HG03139 (cell line): ENCODE results near the gene PSME2.

Source experiments
- ATAC-seq: cut with Tn5 transposase; IDR thresholded peaks from one replicate; pipeline ENCODE4 v1.9.1; 2021; ENCODE audit not compliant: unreplicated experiment

The PSME2 gene

DNA sequence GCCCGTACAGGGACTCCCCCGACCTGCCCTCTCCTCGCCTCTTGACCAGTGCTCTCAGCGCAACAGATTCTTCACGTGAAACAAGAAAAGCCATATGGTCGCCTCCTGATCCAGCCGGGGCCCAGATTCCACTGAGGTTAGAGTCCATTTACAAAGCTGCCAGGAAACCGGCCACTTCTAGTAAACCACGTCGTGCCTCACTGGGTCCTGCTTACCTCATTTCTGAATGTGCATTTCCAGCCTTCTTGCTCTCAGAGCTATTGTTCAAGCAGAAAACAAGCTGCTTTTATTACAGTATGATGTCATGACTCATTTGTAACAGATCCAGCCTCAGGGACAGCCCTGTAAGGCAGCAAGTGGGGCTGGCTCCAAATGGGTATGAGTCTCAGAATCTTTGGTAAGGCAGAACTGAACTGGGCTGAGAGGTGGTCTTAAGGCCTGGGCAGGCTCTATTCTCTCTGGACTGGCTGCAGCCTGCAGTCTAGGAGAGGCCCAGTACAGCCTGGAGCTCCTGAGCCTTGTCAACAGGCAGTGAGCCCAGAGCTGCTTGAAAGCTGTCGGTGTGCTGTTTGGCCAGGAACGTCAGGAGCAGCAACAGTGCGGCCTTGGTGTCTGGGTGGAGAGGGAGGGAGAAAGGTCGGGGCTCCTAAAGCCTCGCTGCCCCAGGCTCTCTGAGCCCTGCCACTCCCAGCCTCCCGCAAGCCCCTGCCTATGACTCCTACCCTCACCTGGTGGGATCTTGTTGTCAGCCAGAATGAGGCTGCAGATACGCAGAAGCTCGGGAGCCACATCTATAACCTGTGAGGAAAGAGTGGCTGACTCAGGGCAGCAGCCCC lies 33.8 kb upstream of the PSME2 start:
- ATAC-seq: no peak

DNA sequence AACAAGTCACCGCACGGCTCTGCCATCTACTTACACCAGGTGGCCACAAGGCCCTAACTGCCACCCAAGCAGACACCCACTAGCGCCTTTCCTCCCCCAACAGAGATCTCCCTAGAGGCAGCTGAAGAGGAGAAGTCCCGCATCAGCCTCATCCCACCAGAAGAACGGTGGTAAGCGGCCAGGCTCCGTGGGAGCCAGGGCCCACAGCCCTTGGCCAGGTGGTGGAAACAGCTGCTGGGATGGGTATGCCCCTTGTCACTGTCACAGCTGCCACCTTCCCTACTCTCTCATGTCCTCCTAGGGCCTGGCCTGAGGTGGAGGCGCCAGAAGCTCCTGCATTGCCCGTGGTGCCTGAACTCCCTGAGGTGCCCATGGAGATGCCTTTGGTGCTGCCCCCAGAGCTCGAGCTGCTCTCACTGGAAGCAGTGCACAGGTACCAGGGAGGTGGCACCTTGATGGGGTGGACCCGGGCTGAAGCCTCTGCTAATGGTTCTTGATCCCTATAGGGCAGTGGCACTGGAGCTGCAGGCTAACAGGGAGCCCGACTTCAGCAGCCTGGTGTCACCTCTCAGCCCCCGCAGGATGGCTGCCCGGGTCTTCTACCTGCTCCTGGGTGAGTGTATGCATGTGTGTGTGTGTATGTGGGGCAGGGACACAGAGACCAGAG lies 33.0 kb upstream of the PSME2 start:
- no peak for ATAC-seq

DNA sequence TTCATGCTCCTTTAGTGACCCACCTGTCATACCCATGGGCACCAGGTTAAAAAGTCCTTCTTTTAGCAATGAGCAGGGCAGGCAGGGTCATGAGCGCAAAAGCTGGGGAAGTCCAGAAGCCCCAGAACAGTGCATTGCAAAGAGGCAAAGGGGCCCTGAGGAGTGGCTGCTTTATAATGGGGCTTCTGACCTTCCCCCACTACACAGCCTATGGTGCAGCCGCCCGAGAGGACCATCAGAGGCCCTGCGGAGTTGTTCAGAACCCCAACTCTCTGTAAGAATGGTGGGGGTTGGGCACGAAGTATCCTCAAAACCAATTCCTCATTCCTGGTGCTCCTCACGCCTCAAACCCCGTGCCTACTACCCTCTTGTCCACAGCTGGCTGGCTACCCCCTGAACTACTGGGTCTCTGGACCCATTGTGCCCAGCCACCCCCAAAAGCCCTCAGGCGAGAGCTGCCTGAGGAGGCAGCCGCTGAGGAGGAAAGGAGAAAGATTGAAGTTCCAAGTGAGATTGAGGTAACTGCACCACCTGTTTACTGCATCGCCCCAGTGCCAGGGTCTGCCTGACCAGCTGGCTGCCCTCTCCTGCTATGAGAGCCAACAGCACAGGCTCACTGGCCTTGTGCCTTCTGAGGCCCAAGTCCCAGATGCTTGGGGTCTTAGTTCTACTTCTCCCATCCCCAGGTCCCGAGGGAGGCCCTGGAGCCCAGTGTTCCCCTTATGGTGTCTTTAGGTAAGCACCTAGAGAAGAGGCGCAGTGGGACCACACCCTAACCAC lies 32.2 kb upstream of the PSME2 start:
- ATAC-seq: no peak

DNA sequence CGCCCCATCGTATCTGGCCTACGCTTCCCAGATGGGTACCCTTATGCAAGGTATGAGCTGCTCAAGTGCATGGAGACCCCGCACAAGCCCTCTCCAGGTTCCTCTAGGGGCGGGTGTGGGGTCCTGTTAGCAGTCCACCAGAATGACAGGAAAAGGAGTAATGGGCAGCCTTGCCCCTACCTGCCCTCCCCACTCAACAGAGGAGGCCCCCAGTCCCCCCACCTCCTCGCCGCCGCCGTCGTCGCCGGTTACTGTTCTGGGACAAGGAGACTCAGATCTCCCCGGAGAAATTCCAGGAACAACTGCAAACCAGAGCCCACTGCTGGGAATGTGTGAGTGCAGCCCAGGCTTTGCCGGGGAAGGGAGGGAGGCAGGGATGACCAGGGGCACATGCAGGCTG lies 31.5 kb upstream of the PSME2 start:
- no peak for ATAC-seq

DNA sequence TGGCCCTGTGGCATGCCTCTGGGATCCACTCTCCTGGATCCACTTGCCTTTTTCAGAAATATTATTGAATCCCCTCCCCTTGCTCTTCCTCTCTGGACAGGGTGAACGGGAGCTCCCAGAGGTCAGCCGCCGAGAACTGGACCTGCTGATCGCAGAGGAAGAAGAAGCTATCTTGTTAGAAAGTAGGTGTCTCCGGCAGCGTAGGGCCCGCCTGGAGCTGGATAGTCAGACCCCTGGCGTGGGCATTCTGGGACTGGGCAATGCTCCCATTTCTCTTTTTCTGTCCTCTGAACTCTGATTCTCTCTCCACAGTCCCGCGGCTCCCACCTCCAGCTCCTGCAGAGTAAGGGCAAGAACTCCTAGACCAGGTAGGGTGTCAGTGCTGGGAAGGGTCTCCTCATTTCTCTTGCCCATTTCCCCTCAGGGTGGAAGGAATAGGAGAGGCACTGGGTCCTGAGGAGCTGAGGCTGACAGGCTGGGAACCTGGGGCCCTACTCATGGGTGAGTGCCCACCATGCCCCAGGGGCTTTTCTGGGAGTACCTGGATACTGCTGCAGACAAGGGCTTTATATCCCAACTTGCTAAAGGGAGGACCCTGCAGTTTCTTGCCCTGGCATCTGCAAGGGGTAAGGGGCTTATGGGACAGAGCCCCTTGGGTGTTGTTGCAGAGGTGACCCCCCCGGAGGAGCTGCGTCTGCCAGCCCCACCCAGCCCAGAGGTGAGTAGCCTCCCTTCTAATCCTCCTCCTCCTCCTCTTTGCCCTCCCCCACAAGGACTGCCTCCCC lies 30.8 kb upstream of the PSME2 start:
- ATAC-seq: no peak

DNA sequence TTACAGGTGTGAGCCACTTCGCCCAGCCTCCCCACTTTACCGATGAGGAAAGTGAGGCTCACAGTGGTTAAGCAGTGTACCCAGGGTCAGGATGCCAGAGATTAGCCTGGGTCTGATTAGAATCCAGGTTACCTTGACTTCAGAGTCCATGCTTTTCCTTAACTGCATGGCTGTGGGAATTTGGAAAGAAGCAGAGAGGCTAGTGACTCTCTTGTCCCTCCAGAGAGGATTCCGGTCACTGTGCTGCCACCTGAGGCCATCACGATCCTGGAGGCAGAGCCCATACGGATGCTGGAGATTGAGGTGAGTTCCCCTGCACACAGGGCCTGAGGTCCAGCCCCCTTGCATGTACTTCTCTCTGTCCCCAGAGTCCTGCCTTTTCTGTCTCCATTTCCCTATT lies 30.2 kb upstream of the PSME2 start:
- no peak for ATAC-seq

DNA sequence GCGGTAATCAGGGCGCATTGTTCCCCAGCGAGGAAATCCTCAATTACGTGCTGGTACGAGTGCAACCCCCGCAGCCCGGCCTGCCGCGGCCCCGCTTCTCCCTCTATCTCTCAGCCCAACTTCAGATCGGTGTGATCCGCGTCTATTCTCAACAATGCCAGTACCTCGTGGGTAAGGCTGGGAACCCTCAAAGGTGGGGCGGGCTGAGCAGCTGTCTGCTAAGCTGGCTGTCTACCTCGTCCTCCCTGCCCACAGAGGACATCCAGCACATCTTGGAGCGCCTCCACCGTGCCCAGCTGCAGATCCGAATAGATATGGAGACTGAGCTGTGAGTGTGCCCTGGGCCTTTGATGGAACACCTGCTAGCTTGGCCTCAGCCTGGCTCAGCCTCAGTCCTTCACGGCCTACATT lies 26.5 kb upstream of the PSME2 start:
- no peak for ATAC-seq

DNA sequence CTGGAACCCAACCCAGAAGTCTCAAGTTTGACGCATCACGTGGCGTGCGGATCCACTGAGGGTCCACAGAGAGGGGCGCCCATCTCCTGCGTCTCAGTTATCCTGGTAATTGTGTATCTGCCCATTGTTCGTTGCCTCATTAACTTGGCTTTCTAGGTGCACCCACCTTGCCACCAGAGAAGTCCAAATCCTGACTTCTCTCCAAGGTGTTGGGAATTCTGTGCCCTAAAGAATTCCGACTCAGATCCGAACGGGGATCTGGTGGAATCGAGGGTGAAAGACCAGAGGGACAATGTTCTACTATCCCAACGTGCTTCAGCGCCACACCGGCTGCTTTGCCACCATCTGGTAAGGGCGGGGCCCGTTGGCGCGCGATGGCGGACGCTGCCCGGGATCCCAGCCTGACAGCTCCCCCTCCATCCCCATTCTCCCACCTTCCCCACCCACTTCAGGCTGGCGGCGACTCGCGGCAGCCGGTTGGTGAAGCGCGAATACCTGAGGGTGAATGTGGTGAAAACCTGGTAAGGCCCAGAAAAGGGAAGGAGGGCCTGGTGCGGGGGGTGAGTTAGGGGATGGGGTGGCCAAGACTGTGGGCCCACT lies 26.0 kb upstream of the PSME2 start:
- ATAC-seq: no peak

DNA sequence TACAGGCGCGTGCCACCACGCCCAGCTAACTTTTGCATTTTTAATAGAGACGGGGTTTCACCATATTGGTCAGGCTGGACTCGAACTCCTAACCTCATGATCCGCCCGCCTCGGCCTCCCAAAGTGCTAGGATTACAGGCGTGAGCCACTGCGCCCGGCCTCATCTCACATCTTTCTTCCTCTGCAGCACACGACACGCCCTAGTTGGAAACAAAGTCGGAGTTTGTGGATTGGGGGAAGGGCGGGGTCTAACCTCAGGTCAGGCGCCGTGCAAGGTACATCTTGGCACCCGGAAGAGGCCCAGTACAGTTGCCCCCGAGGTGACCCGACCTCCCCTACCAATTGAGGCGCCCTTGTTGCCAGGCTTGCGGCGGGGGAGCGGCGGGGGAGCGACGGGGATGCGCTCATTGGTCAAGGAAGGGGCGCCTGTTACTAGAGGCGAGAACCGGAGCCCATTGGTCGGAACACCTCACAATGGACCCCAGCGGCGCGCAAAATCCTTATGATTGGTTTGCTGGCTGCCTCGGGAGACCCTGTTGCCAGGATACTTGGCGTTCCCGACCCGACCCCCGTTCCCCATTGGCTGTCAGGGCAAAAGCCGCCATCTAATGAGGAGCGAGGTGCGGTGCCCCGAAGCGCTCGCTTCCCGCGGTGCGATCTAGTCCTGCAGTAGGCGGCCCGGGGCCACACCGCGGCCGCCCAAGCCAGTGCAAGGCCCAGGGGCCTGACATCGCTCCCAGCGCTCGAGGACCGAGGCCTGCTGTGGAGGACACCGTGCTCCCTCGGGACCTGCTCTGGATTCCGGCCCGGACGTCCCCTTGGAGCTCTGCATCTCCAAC lies 25.2 kb upstream of the PSME2 start, which contains the start of gene REC8:
TSS of gene REC8 (plus strand) at position 659 of the 839 bp plus-strand sequence. CDS start 473 bp downstream, outside the sequence.
- ATAC-seq: peak; percentile 65

DNA sequence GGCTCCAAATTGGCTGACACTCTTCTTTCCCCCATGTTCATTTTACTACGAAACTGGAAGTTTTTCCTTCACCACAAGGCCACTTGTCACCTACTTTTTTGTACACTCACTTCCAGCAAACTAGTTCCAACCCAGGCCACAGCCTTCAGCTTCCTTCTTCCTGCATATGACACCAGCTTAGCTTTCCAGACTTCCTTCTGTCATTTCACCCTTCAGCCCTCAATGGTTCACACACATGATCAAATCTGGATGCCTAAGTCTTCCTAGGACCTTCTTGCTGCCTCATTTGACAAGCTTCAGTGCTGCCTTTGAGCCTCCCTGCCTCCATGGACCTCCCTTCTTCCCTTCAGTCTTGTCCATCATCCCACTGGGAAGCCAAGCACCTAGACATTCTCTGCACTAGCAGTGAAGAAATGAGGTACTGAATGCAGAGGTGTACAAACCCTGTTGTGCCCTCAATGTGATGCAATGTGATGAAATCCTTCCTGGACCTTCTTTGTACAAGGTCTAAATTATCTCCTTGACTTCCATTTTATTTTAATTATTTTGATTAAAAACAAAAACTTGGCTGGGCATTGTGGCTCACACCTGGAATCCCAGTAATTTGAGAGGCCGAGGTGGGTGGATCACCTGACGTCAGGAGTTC lies 21.2 kb upstream of the PSME2 start:
- no peak for ATAC-seq

DNA sequence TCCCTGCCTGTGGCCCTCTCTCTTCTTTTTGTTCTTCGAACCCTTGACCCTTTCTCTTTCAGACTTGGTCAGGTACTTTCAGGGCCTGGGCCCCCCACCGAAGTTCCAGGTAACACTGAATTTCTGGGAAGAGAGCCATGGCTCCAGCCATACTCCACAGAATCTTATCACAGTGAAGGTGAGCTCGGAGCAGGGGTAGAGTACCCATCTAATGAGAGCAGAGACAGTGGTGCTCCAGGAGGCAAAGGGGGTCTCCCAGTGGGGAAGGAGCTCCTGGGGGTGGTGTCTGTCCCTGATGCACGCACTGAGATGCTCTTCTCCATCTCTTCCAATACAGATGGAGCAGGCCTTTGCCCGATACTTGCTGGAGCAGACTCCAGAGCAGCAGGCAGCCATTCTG lies 19.4 kb upstream of the PSME2 start:
- ATAC-seq: no peak

DNA sequence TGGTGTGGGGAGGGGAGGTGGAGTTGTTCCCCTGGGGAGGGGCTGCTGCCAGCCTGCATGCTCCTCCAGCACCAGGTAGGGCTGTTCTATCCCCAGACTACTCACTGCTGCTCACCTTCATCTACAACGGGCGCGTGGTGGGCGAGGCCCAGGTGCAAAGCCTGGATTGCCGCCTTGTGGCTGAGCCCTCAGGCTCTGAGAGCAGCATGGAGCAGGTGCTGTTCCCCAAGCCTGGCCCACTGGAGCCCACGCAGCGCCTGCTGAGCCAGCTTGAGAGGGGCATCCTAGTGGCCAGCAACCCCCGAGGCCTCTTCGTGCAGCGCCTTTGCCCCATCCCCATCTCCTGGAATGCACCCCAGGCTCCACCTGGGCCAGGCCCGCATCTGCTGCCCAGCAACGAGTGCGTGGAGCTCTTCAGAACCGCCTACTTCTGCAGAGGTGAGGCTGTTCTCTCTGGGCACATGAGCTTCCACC lies 18.1 kb upstream of the PSME2 start:
- no peak for ATAC-seq

DNA sequence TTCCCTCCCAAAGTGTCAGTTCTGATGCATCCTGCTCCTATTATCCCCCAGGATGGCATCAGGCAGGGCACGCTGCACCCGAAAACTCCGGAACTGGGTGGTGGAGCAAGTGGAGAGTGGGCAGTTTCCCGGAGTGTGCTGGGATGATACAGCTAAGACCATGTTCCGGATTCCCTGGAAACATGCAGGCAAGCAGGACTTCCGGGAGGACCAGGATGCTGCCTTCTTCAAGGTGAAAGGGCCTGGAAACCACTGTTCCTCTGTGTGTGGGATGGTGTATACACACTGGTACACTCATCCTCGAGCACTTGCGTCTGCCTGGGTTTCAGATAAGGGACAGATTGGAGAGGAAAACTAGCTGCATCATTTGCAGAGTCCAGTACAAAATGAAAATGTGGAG lies 15.7 kb upstream of the PSME2 start:
- ATAC-seq: no peak

DNA sequence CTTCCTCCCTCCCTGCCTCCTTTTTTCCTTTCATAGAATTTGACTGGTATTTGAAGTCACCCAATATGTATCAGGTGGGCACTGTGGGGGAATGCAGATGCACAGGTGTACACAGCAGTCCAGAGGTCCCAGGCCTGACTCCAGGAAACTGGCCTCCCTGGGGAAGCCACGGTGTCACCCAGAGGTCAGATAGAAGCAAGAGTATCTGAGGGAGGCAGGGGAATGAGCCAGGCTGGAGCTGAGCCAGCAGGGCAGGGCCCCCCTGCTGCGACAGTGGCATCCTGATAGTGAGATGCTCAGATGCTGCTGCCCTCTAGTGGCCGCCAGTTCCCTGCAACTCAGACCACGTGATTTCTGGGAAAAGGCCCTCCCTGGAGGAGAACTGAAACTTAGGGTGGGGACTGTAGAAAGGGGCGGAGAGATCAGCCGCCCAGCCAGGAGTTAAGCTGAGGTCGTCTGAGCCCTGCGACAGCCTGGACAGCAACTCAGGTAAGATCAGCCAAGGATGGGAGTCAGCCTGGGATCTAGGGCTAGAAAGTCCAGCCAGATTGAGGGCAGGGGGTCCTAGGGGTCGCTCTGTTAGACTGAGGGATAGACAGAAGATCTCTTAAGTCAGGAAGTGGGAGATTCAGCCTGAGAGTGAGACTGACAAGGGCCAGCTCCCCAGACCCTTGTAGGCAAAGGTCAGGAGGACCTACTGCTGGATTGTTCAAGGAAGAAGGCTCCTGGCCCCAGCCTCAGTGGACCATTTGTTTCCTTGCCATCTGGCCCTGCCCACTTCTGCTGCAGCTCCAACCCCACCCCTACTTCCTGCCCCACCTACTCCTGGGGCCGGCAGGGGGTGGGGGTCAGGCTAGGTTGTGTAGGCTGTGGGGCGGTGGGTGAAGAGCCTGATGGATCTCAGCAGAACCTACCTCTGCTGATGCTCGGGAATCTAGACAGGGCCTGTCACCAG lies 14.7 kb upstream of the PSME2 start, which contains the start of gene IRF9:
TSS of gene IRF9 (plus strand) at position 416 of the 955 bp plus-strand sequence. CDS start 880 bp downstream, outside the sequence.
- peak; percentile 68 for ATAC-seq

DNA sequence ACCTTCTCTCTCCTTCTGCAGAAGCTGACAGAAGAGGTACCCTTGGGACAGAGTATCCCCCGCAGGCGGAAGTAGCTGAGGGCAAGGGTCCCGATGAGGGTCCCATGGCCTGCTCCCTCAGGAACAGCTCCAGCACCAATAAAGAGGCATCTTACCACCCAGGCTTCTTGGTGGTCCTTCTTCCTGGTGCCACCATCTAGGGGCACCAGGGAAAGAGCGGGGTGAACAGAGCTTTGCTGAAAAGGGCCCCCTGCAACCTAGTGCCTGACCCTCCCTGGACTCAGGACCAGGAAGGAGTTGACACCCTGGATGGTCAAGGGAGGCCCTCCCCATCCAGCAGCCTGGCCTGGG lies 14.1 kb upstream of the PSME2 start:
- ATAC-seq: no peak

DNA sequence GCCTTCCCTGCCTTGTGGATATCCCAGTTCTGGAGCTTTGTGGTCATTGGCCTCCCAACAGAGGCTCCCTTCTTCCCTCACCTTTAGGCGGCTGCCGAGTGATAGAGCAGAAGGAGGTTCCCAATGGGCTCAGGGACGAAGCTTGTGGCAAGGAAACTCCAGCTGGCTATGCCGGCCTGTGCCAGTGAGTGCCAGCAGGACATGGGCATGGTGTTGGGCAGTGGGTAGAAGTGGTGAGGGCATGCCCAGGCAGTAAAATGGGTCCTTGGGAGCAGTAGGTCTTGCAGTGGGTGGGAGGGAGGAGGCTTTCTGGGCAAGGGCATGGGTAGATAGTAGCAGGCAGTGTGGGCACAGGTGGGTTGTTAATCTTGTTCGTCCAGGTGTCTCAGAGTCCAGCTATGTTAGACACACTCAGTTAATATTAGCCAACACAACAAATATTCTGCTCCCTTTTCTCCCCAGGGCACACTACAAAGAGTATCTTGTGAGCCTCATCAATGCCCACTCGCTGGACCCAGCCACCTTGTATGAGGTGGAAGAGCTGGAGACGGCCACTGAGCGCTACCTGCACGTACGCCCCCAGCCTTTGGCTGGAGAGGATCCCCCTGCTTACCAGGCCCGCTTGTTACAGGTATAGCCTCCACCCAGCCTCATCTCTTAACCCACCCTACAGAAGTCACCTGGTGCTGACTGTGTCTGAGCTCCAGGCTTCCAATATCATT lies 13.5 kb upstream of the PSME2 start:
- ATAC-seq: no peak

DNA sequence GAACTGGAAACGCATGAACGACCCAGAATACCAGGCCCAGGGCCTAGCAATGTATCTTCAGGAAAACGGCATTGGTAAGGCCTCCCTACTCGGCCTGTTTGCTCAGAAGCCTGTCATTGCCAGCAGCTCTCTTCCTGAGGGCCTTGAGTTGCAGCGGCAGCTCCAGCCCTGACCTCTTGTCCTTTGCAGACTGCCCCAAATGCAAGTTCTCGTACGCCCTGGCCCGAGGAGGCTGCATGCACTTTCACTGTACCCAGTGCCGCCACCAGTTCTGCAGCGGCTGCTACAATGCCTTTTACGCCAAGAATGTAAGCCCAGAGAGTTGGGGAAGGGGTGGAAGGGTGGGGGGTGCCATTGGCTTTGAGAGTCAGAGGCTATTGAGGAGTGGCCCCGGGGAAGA lies 10.9 kb upstream of the PSME2 start:
- no peak for ATAC-seq
